WTC11 (cell line): ENCODE data around the gene TMSB4Y.

Source experiments
- CREB1 ChIP-seq: sonication (generic); formaldehyde crosslinking; IDR thresholded peaks from 2 replicates; pipeline ENCODE4 v1.8.0; 2023; ENCODE audit warnings: mild to moderate bottlenecking, missing genetic modification reagents
- CREM ChIP-seq: sonication (generic); formaldehyde crosslinking; IDR thresholded peaks from 2 replicates; pipeline ENCODE4 v1.8.1; 2022; ENCODE audit warnings: mild to moderate bottlenecking, missing genetic modification reagents, moderate library complexity
- ELF4 ChIP-seq: sonication (generic); formaldehyde crosslinking; IDR thresholded peaks from 2 replicates; pipeline ENCODE4 v1.8.1; 2022; ENCODE audit warnings: low read depth, mild to moderate bottlenecking, moderate library complexity, missing genetic modification reagents
- ESRRA ChIP-seq: sonication (generic); formaldehyde crosslinking; IDR thresholded peaks from 2 replicates; pipeline ENCODE4 v1.8.1; 2022; ENCODE audit warnings: mild to moderate bottlenecking, missing genetic modification reagents, borderline replicate concordance
- GTF2I ChIP-seq: fragments of 250-450 bp; sonication (Bioruptor Pico); conservative IDR thresholded peaks from 2 replicates; pipeline ENCODE4 v1.4.0; 2021; ENCODE audit warnings: mild to moderate bottlenecking
- IRF2 ChIP-seq: sonication (generic); formaldehyde crosslinking; IDR thresholded peaks from 2 replicates; pipeline ENCODE4 v1.8.0; 2022; ENCODE audit warnings: low read depth, missing genetic modification reagents, borderline replicate concordance
- NR3C1 ChIP-seq: sonication (generic); formaldehyde crosslinking; conservative IDR thresholded peaks from 2 replicates; pipeline ENCODE4 v1.8.1; 2023; ENCODE audit warnings: low read depth, mild to moderate bottlenecking, missing genetic modification reagents
- SP1 ChIP-seq: sonication (generic); formaldehyde crosslinking; conservative IDR thresholded peaks from 2 replicates; pipeline ENCODE4 v1.8.1; 2022; ENCODE audit warnings: missing genetic modification reagents
- TP53 ChIP-seq: sonication (generic); formaldehyde crosslinking; IDR thresholded peaks from 2 replicates; pipeline ENCODE4 v1.8.1; 2023; ENCODE audit warnings: mild to moderate bottlenecking, missing genetic modification reagents
- ZBTB21 ChIP-seq: sonication (generic); formaldehyde crosslinking; IDR thresholded peaks from 2 replicates; pipeline ENCODE4 v1.8.1; 2023; ENCODE audit warnings: mild to moderate bottlenecking, missing genetic modification reagents, borderline replicate concordance
- TF ChIP-seq, protein P1 (sequence below): sonication (generic); formaldehyde crosslinking; IDR thresholded peaks from 2 replicates; pipeline ENCODE4 v1.8.1; 2023; ENCODE audit warnings: mild to moderate bottlenecking, missing genetic modification reagents, moderate library complexity
- TF ChIP-seq, protein P2 (sequence below): sonication (generic); formaldehyde crosslinking; IDR thresholded peaks from 2 replicates; pipeline ENCODE4 v1.8.1; 2022; ENCODE audit warnings: mild to moderate bottlenecking, missing genetic modification reagents, moderate library complexity, borderline replicate concordance
- TF ChIP-seq, protein P3 (sequence below): fragments of 200-600 bp; IDR thresholded peaks from 2 replicates; pipeline ENCODE4 v1.8.0; 2022; ENCODE audit warnings: antibody characterized with exemption
- TF ChIP-seq, protein P4 (sequence below): sonication (generic); formaldehyde crosslinking; conservative IDR thresholded peaks from 2 replicates; pipeline ENCODE4 v1.8.1; 2023; ENCODE audit warnings: mild to moderate bottlenecking, low read depth, missing genetic modification reagents, moderate library complexity

DNA sequence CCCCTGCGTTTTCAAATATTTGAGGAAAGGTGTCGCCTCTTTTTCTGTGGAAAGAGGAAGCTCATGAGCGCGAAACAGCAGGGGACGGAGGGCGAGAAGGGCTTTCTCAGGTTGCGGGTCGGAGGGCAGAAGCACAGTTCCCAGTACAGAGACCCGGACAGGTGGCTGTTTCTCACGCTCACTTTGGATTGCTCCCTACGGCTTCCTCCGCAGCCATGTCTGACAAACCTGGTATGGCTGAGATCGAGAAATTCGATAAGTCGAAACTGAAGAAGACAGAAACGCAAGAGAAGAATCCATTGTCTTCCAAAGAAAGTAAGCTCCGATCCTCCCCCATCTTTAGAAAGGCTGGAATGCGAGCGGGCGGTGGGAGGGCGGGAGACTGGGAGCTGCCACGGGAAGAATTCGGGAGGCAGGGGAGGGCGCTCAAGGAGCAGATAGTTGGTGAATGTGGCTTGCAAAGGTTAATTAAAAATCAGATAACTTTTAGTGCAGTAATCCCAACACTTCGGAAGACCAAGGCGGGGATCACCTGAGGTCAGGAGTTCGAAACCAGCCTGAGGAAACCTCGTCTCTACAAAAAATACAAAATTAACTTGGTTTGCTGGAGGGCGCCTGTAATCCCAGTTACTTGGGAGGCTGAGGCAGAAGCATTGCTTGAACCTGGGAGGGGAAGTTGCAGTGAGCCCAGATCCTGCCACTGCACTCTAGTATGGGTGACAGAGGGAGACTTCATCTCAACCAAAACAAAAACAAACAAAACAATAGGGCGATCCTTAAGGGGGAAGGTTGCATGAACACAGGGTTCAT is 627 bp downstream of the TMSB4Y start:
- TF ChIP-seq, protein P1, sequence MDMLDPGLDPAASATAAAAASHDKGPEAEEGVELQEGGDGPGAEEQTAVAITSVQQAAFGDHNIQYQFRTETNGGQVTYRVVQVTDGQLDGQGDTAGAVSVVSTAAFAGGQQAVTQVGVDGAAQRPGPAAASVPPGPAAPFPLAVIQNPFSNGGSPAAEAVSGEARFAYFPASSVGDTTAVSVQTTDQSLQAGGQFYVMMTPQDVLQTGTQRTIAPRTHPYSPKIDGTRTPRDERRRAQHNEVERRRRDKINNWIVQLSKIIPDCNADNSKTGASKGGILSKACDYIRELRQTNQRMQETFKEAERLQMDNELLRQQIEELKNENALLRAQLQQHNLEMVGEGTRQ = no peak
- TF ChIP-seq, protein P2, sequence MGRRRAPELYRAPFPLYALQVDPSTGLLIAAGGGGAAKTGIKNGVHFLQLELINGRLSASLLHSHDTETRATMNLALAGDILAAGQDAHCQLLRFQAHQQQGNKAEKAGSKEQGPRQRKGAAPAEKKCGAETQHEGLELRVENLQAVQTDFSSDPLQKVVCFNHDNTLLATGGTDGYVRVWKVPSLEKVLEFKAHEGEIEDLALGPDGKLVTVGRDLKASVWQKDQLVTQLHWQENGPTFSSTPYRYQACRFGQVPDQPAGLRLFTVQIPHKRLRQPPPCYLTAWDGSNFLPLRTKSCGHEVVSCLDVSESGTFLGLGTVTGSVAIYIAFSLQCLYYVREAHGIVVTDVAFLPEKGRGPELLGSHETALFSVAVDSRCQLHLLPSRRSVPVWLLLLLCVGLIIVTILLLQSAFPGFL = no peak
- TF ChIP-seq CREB1 (no peak), TP53 (CRISPR knock-in tag) (no peak), IRF2 (CRISPR knock-in tag) (no peak), GTF2I (CRISPR knock-in tag) (no peak), CREM (CRISPR knock-in tag) (no peak), ESRRA (no peak), NR3C1 (no peak), SP1 (no peak), ZBTB21 (no peak), ELF4 (CRISPR knock-in tag) (no peak)
- TF ChIP-seq, protein P3, sequence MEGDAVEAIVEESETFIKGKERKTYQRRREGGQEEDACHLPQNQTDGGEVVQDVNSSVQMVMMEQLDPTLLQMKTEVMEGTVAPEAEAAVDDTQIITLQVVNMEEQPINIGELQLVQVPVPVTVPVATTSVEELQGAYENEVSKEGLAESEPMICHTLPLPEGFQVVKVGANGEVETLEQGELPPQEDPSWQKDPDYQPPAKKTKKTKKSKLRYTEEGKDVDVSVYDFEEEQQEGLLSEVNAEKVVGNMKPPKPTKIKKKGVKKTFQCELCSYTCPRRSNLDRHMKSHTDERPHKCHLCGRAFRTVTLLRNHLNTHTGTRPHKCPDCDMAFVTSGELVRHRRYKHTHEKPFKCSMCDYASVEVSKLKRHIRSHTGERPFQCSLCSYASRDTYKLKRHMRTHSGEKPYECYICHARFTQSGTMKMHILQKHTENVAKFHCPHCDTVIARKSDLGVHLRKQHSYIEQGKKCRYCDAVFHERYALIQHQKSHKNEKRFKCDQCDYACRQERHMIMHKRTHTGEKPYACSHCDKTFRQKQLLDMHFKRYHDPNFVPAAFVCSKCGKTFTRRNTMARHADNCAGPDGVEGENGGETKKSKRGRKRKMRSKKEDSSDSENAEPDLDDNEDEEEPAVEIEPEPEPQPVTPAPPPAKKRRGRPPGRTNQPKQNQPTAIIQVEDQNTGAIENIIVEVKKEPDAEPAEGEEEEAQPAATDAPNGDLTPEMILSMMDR = no peak
- TF ChIP-seq, protein P4, sequence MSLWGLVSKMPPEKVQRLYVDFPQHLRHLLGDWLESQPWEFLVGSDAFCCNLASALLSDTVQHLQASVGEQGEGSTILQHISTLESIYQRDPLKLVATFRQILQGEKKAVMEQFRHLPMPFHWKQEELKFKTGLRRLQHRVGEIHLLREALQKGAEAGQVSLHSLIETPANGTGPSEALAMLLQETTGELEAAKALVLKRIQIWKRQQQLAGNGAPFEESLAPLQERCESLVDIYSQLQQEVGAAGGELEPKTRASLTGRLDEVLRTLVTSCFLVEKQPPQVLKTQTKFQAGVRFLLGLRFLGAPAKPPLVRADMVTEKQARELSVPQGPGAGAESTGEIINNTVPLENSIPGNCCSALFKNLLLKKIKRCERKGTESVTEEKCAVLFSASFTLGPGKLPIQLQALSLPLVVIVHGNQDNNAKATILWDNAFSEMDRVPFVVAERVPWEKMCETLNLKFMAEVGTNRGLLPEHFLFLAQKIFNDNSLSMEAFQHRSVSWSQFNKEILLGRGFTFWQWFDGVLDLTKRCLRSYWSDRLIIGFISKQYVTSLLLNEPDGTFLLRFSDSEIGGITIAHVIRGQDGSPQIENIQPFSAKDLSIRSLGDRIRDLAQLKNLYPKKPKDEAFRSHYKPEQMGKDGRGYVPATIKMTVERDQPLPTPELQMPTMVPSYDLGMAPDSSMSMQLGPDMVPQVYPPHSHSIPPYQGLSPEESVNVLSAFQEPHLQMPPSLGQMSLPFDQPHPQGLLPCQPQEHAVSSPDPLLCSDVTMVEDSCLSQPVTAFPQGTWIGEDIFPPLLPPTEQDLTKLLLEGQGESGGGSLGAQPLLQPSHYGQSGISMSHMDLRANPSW = no peak
